ENCODE results near the gene IDH2. TPM values are rescaled to one million over a fixed set of nuclear protein-coding genes. Genes with fewer than 3 reads are reported as not detected.
A peak's percentile ranks its signal among the peaks of the same experiment; 100 is the strongest.

IDH2 gene
- total RNA-seq, 4 donors from 2014 or later: 89.9 to 184 (median 119) TPM

GRCh38 chr15:90037511-90037860 lies 64.8 kb downstream of the IDH2 start:
- H3K36me3 ChIP-seq: no peaks in the 10 kb centered on the region
- H3K4me3 ChIP-seq: no peak overlapping the region
- no peak for TF ChIP-seq POLR2A (IDR thresholded peaks at IDR 0.05)
- TF ChIP-seq CTCF (IDR thresholded peaks at IDR 0.05): no peak
- DNase-seq: no peak
- peak overlapping the region in 2 of 4 donors; percentile 4 to 11 for H3K27ac ChIP-seq
- H3K27me3 ChIP-seq: no peaks in the 10 kb centered on the region
- H3K4me1 ChIP-seq: peaks cover 8 to 67% (median 19%) of the 10 kb centered on the region in 4 donors
- H3K9me3 ChIP-seq: no peaks in the 10 kb centered on the region

GRCh38 chr15:90036806-90037510 lies 65.3 kb downstream of the IDH2 start:
- Histone ChIP-seq H3K9me3 (no peaks in the 10 kb centered on the region), H3K4me1 (peaks cover 8 to 72% (median 19%) of the 10 kb centered on the region in 4 donors), H3K27me3 (no peaks in the 10 kb centered on the region), H3K4me3 (no peak overlapping the region), H3K27ac (peak overlapping the region in 1 of 4 donors; percentile 17), H3K36me3 (no peaks in the 10 kb centered on the region)
- DNase-seq: peak in 2 of 3 donors; percentile 32 to 42
- no peak for TF ChIP-seq POLR2A (IDR thresholded peaks at IDR 0.05)
- no peak for TF ChIP-seq CTCF (IDR thresholded peaks at IDR 0.05)

- H3K4me1 ChIP-seq: peaks cover 8 to 78% (median 19%) of the 10 kb centered on the region in 4 donors
- TF ChIP-seq CTCF (IDR thresholded peaks at IDR 0.05): no peak
- TF ChIP-seq POLR2A (IDR thresholded peaks at IDR 0.05): no peak
- peak in 1 of 3 donors; percentile 34 for DNase-seq
- no peaks in the 10 kb centered on the region for H3K27me3 ChIP-seq
- H3K36me3 ChIP-seq: no peaks in the 10 kb centered on the region
- H3K27ac ChIP-seq: no peak overlapping the region
- no peaks in the 10 kb centered on the region for H3K9me3 ChIP-seq
- H3K4me3 ChIP-seq: no peak overlapping the region
Observed at GRCh38 chr15:90036343-90036742, 65.9 kb downstream of the IDH2 start.

- DNase-seq: peak in 2 of 3 donors; percentile 41 to 48
- TF ChIP-seq POLR2A (IDR thresholded peaks at IDR 0.05) (no peak), CTCF (IDR thresholded peaks at IDR 0.05) (no peak)
Observed at GRCh38 chr15:90035840-90036230, 66.4 kb downstream of the IDH2 start.

GRCh38 chr15:90035095-90035839 lies 67.0 kb downstream of the IDH2 start:
- peak overlapping the region; percentile 53 to 78 (median 68) for H3K27ac ChIP-seq
- no peak overlapping the region for H3K4me3 ChIP-seq
- peaks cover 8 to 77% (median 19%) of the 10 kb centered on the region in 4 donors for H3K4me1 ChIP-seq
- peak in 2 of 3 donors; percentile 60 to 66 for DNase-seq
- TF ChIP-seq CTCF (IDR thresholded peaks at IDR 0.05): no peak
- no peak for TF ChIP-seq POLR2A (IDR thresholded peaks at IDR 0.05)
- no peaks in the 10 kb centered on the region for H3K27me3 ChIP-seq
- no peaks in the 10 kb centered on the region for H3K9me3 ChIP-seq
- no peaks in the 10 kb centered on the region for H3K36me3 ChIP-seq

More at GRCh38 chr15:90035840-90036230, 66.4 kb downstream of the IDH2 start:
- H3K27ac ChIP-seq: peak overlapping the region in 3 of 4 donors; percentile 61 to 78 (median 75)
- H3K4me1 ChIP-seq: peaks cover 8 to 80% (median 19%) of the 10 kb centered on the region in 4 donors
- H3K27me3 ChIP-seq: no peaks in the 10 kb centered on the region
- H3K4me3 ChIP-seq: no peak overlapping the region
- no peaks in the 10 kb centered on the region for H3K36me3 ChIP-seq
- no peaks in the 10 kb centered on the region for H3K9me3 ChIP-seq
